ENCODE results near the gene CHMP5. TPM values are rescaled to one million over a fixed set of nuclear protein-coding genes. Genes with fewer than 3 reads are reported as not detected.

CHMP5 gene
- total RNA-seq, 1 donor from 2014 or later = 173 TPM

GRCh38 chr9:33230756-33231622 lies 33.9 kb upstream of the CHMP5 start:
- peak; percentile 75 for DNase-seq (ENCODE audit: low read depth)
- Histone ChIP-seq H3K27me3 (ENCODE audit: control insufficient read depth, insufficient read depth, low read length) (no peaks in the 10 kb centered on the region), H3K4me3 (ENCODE audit: low read depth, low read length) (no peak overlapping the region), H3K36me3 (ENCODE audit: control insufficient read depth, insufficient read depth, low read length) (no peaks in the 10 kb centered on the region)
- TF ChIP-seq CTCF (IDR thresholded peaks at IDR 0.05; ENCODE audit: insufficient read depth, low read length, severe bottlenecking) = no peak
- FAIRE-seq = no peak

- TF ChIP-seq CTCF (IDR thresholded peaks at IDR 0.05; ENCODE audit: insufficient read depth, low read length, severe bottlenecking) = no peak
- Histone ChIP-seq H3K27me3 (ENCODE audit: control insufficient read depth, insufficient read depth, low read length) (no peaks in the 10 kb centered on the region), H3K4me3 (ENCODE audit: low read depth, low read length) (no peak overlapping the region), H3K36me3 (ENCODE audit: control insufficient read depth, insufficient read depth, low read length) (no peaks in the 10 kb centered on the region)
- FAIRE-seq (no peak), DNase-seq (ENCODE audit: low read depth) (no peak)
These were observed 33.3 kb upstream of the CHMP5 start for GRCh38 chr9:33231623-33231942.

- DNase-seq (ENCODE audit: low read depth) = peak; percentile 88
- no peak for FAIRE-seq
- Histone ChIP-seq H3K36me3 (ENCODE audit: control insufficient read depth, insufficient read depth, low read length) (no peaks in the 10 kb centered on the region), H3K27me3 (ENCODE audit: control insufficient read depth, insufficient read depth, low read length) (no peaks in the 10 kb centered on the region), H3K4me3 (ENCODE audit: low read depth, low read length) (no peak overlapping the region)
- TF ChIP-seq CTCF (IDR thresholded peaks at IDR 0.05; ENCODE audit: insufficient read depth, low read length, severe bottlenecking) = no peak
These were observed 32.0 kb upstream of the CHMP5 start for GRCh38 chr9:33232815-33233214.

GRCh38 chr9:33233626-33234342 lies 31.1 kb upstream of the CHMP5 start:
- peak; percentile 99 for DNase-seq (ENCODE audit: low read depth)
- FAIRE-seq = peak; percentile 94
- Histone ChIP-seq H3K4me3 (ENCODE audit: low read depth, low read length) (no peak overlapping the region), H3K27me3 (ENCODE audit: control insufficient read depth, insufficient read depth, low read length) (no peaks in the 10 kb centered on the region), H3K36me3 (ENCODE audit: control insufficient read depth, insufficient read depth, low read length) (no peaks in the 10 kb centered on the region)
- no peak for TF ChIP-seq CTCF (IDR thresholded peaks at IDR 0.05; ENCODE audit: insufficient read depth, low read length, severe bottlenecking)

GRCh38 chr9:33234511-33235467 lies 30.1 kb upstream of the CHMP5 start:
- TF ChIP-seq CTCF (IDR thresholded peaks at IDR 0.05; ENCODE audit: insufficient read depth, low read length, severe bottlenecking) = no peak
- no peak overlapping the region for H3K4me3 ChIP-seq (ENCODE audit: low read depth, low read length)
- no peak for FAIRE-seq
- H3K27me3 ChIP-seq (ENCODE audit: control insufficient read depth, insufficient read depth, low read length) = no peaks in the 10 kb centered on the region
- no peaks in the 10 kb centered on the region for H3K36me3 ChIP-seq (ENCODE audit: control insufficient read depth, insufficient read depth, low read length)
- DNase-seq (ENCODE audit: low read depth) = peak; percentile 87

Measured in bronchial epithelial cell (primary cell).